ENCODE measurements around the gene DYNLL2.

- TF ChIP-seq POLR2A (IDR thresholded peaks at IDR 0.05; ENCODE audit: low read depth, low read length) (no peak), TAF1 (IDR thresholded peaks at IDR 0.05; ENCODE audit: borderline replicate concordance, low read depth, low read length) (no peak)
Measured at GRCh38 chr17:58050966-58051365, 32.3 kb upstream of the DYNLL2 start.

Data from GM12892 (cell line).